OCI-LY7 (cell line): ENCODE measurements around the gene HSPB2. TPM values are rescaled to one million over a fixed set of nuclear protein-coding genes. Genes with fewer than 3 reads are reported as not detected.
A peak's percentile ranks its signal among the peaks of the same experiment; 100 is the strongest.

Experiments used
- BruUV-seq: library from RNA; stranded (reverse); fragments of 400-500 nt; replicated peaks from 2 replicates; lab custom pipeline; 2021; lab: Mats Ljungman, UMichigan
- CTCF ChIA-PET: fragments of 300-600 bp; sonication (Branson Sonifier 250); formaldehyde crosslinking; loops from one replicate; lab custom pipeline; 2022; ENCODE audit warnings: antibody characterized with exemption; ENCODE audit not compliant: unreplicated experiment; lab: Charles Lee
- POLR2A ChIA-PET: fragments of 300-600 bp; sonication (Branson Sonifier 250); formaldehyde crosslinking; loops from one replicate; lab custom pipeline; 2022; ENCODE audit warnings: antibody characterized with exemption; lab: Charles Lee
- DNase-seq: peaks from one replicate; pipeline ENCODE4 v3.0.0-alpha.2; 2015; ENCODE audit warnings: low spot score
- H2AFZ ChIP-seq: fragments of 200-600 bp; sonication (generic), shearing (Covaris generic); 2 replicates; pipeline ENCODE4 v1.6.1; 2014; ENCODE audit warnings: mild to moderate bottlenecking, antibody characterized with exemption, low read length, moderate library complexity
- H3K27ac ChIP-seq: fragments of 200-600 bp; sonication (generic); 2 replicates; pipeline ENCODE4 v1.5.1; 2014; ENCODE audit warnings: mixed run types, low read depth, mild to moderate bottlenecking, moderate library complexity, low read length, inconsistent platforms; ENCODE audit not compliant: poor library complexity, severe bottlenecking
- H3K36me3 ChIP-seq: fragments of 200-600 bp; sonication (generic); 2 replicates; pipeline ENCODE4 v1.6.1; 2014; ENCODE audit warnings: mild to moderate bottlenecking, antibody characterized with exemption, low read length, moderate library complexity, mixed read lengths; ENCODE audit not compliant: insufficient read depth
- H3K4me1 ChIP-seq: fragments of 200-600 bp; sonication (generic); 2 replicates; pipeline ENCODE4 v1.5.1; 2014; ENCODE audit warnings: mild to moderate bottlenecking, low read length; ENCODE audit not compliant: insufficient read depth, poor library complexity, severe bottlenecking
- H3K4me2 ChIP-seq: fragments of 200-600 bp; sonication (generic); 2 replicates; pipeline ENCODE4 v1.6.1; 2014; ENCODE audit warnings: mild to moderate bottlenecking, low read length
- H3K4me3 ChIP-seq: fragments of 200-600 bp; sonication (generic); 2 replicates; pipeline ENCODE4 v1.5.1; 2014; ENCODE audit warnings: mild to moderate bottlenecking, low read depth, low read length; ENCODE audit not compliant: poor library complexity, severe bottlenecking
- H3K79me2 ChIP-seq: fragments of 200-600 bp; sonication (generic); 2 replicates; pipeline ENCODE4 v1.6.1; 2016; ENCODE audit warnings: low read depth, mild to moderate bottlenecking, low read length, moderate library complexity, mixed read lengths; ENCODE audit not compliant: insufficient read depth
- H3K9me2 ChIP-seq: fragments of 200-600 bp; sonication (generic); 2 replicates; pipeline ENCODE4 v1.6.1; 2016; ENCODE audit warnings: mild to moderate bottlenecking, low read length, mixed read lengths; ENCODE audit not compliant: insufficient read depth
- H3K9me3 ChIP-seq: fragments of 200-600 bp; sonication (generic); 2 replicates; pipeline ENCODE4 v1.6.1; 2014; ENCODE audit warnings: mild to moderate bottlenecking, mixed run types, low read length, mixed read lengths
- H4K20me1 ChIP-seq: fragments of 200-600 bp; sonication (generic); 2 replicates; pipeline ENCODE4 v1.6.1; 2014; ENCODE audit warnings: mild to moderate bottlenecking, antibody characterized with exemption, low read length, moderate library complexity, mixed read lengths; ENCODE audit not compliant: insufficient read depth
- EZH2phosphoT487 ChIP-seq: fragments of 200-600 bp; sonication (generic); IDR thresholded peaks from 2 replicates; pipeline ENCODE4 v1.6.1; 2018; ENCODE audit warnings: low read depth, borderline replicate concordance, mild to moderate bottlenecking, mixed run types, antibody characterized with exemption, low read length, moderate library complexity, mixed read lengths
- intact Hi-C: fragments of 100-400 bp; cut with micrococcal nuclease; formaldehyde crosslinking; loops from one replicate; pipeline ENCODE4 v1.10.0; 2022; ENCODE audit not compliant: unreplicated experiment
- total RNA-seq, 2 experiments: library from RNA; depleted of rRNA in 1 of 2; stranded (reverse); fragments of >200 nt in 1 of 2; shearing (Covaris generic) in 1 of 2; gene quantifications; 2 replicates each; pipeline ENCODE4 v1.2.3, GENCODE V29; 2014 to 2022
- TF ChIP-seq, protein P1 (sequence below): fragments of 200-600 bp; sonication (generic); conservative IDR thresholded peaks from 2 replicates; pipeline ENCODE4 v1.5.1; 2014; ENCODE audit warnings: mild to moderate bottlenecking, antibody characterized with exemption, low read length, moderate library complexity, mixed read lengths

The HSPB2 gene
- total RNA-seq, 2 experiments from 2014 or later: not detected

DNA sequence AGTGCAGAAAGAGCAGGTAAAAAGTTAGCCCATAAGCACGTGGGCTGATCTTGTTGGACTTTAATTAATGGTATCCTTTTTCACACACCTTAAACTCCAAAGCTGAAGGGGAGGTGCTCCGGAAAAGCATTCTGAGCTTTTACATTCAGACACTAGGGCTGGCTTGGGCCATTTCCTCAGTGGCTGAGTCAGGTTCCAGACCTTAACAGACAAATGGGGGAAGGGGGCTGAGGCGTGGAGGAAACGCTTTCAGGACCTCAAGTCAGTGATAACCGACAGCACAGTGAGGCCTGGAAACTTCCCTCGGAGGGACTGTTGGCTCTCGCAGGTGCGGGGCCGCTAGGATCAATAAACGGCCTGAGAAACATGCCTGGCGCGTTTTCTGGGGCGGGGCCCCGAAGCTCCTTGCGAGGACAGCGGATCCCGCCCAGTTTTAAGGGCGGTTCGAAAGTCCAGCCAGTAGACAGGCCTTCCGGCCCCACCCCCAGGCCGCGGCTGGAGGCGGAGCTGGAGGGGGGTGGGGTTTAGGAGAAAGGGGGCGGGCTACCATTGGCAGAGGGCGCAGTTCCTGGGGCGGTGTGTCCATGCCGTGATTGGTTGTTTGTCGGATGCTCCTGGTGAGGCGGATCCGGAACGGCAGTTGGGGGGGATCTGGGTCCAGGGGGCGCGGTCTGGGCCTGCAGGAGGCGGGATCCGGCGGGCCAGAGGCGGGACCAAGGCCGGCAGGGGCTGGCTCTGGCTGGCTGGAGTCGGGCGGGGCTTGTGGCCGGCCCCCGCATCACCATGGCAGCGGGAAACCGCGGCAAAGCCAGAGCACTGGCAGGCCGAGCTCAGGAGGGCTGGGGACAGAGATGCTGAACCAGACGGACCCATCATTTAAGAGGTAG lies 14.2 kb downstream of the HSPB2 start:
- Histone ChIP-seq H3K4me2 (peak overlapping the region; percentile 96), H3K9me3 (no peaks in the 10 kb centered on the region), H3K27ac (peak overlapping the region; percentile 79), H3K9me2 (no peaks in the 10 kb centered on the region), H4K20me1 (no peaks in the 10 kb centered on the region), H3K4me3 (peak overlapping the region; percentile 67), H2AFZ (peak overlapping the region; percentile 90), H3K4me1 (peaks cover 14% of the 10 kb centered on the region), H3K36me3 (no peaks in the 10 kb centered on the region), H3K79me2 (no peaks in the 10 kb centered on the region)
- POLR2A ChIA-PET: interaction anchor here (0.6 to 3.6 kb wide), 23 partner anchors 9 to 322 kb away, joined by 3 to 54 read pairs (median 5); partner anchors contain the start of genes ALG9, C11orf52, CFAP68 and DIXDC1
- intact Hi-C loops: loop anchor here (1.0 to 5.0 kb wide), 4 partner anchors 47 to 324 kb away; partner anchors contain the start of genes CFAP68, DLAT, FDXACB1 and SIK2
- no TSS peak for BruUV-seq
- peak; percentile 97 for DNase-seq
- TF ChIP-seq, protein P1, sequence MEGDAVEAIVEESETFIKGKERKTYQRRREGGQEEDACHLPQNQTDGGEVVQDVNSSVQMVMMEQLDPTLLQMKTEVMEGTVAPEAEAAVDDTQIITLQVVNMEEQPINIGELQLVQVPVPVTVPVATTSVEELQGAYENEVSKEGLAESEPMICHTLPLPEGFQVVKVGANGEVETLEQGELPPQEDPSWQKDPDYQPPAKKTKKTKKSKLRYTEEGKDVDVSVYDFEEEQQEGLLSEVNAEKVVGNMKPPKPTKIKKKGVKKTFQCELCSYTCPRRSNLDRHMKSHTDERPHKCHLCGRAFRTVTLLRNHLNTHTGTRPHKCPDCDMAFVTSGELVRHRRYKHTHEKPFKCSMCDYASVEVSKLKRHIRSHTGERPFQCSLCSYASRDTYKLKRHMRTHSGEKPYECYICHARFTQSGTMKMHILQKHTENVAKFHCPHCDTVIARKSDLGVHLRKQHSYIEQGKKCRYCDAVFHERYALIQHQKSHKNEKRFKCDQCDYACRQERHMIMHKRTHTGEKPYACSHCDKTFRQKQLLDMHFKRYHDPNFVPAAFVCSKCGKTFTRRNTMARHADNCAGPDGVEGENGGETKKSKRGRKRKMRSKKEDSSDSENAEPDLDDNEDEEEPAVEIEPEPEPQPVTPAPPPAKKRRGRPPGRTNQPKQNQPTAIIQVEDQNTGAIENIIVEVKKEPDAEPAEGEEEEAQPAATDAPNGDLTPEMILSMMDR: 0 out of 2 replicates have a peak, but pooled peaks have one; percentile 13
- TF ChIP-seq EZH2phosphoT487: no peak
- CTCF ChIA-PET: interaction anchor here (0.5 to 1.9 kb wide), 6 partner anchors 8 to 743 kb away, joined by 3 to 12 read pairs (median 4); partner anchors contain the start of gene DIXDC1

DNA sequence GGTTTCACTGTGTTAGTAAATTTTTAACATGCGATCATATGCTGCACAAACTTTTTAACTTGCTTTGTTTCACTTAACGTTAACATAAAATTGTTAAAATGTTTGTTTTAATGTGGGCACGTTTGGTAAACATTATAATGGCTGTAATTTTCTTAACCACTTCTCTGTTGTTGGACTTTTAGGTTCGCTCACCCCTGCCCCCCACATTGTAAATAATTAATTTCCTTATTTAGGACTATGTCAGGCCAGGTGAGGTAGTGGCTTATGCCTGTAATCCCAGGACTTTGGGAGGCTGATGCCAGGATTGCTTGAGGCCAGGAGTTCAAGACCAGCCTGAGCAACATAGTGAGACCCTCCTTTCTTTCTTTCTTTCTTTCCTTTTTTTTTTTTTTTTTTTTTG lies 17.9 kb downstream of the HSPB2 start:
- no peaks in the 10 kb centered on the region for H3K79me2 ChIP-seq
- H3K4me1 ChIP-seq: peaks cover 21% of the 10 kb centered on the region
- no peaks in the 10 kb centered on the region for H3K9me3 ChIP-seq
- H3K4me3 ChIP-seq: no peak overlapping the region
- BruUV-seq: no TSS peak
- POLR2A ChIA-PET: interaction anchor here (1.8 kb wide), 1 partner anchor 156 kb away, joined by 11 read pairs; the partner anchor contains the start of genes SDHD and TIMM8B
- H4K20me1 ChIP-seq: no peaks in the 10 kb centered on the region
- DNase-seq: no peak
- no peaks in the 10 kb centered on the region for H3K36me3 ChIP-seq
- H3K27ac ChIP-seq: no peak overlapping the region
- TF ChIP-seq EZH2phosphoT487: no peak
- TF ChIP-seq, protein P1: no peak
- no peaks in the 10 kb centered on the region for H3K9me2 ChIP-seq
- no peak overlapping the region for H2AFZ ChIP-seq
- CTCF ChIA-PET: no interaction called here
- intact Hi-C loops: loop anchor here (5.0 kb wide), 2 partner anchors 247 to 352 kb away; partner anchors contain the start of gene BCO2
- no peak overlapping the region for H3K4me2 ChIP-seq
